ENCODE measurements around the gene FRS3. TPM values are rescaled to one million over a fixed set of nuclear protein-coding genes. Genes with fewer than 3 reads are reported as not detected.

FRS3 gene
- total RNA-seq, 6 donors from 2014 or later: 4.1 to 26.2 (median 6.8) TPM

DNA sequence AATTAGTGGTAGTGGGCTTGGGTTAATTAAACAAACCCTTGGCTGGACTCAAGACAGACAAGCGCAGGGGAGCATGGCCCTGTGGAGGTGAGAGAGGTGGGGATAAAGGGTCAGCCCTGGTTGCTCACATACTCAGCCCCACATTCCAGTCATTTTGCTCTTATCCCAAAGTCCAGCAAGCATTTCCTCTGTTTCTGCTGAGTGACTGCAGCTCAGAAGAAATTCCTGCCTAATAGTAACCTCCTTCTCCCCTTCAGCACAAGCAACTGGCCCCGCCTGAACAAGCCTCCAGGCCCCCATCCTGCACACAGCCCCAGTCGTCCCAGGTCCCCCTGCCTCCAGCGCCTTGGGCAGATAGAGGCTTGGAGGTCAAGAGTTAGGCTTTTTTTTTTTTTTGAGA is 40.7 kb downstream of the FRS3 start:
- WGBS, 2 donors: 87 to 94% methylated on average over 4 of the region's 4 CpGs
- Histone ChIP-seq H3K36me3 (no peaks in the 10 kb centered on the region), H3K9me3 (no peaks in the 10 kb centered on the region), H3K27me3 (no peaks in the 10 kb centered on the region), H3K27ac (no peak overlapping the region), H3K4me3 (no peak overlapping the region), H3K4me1 (peaks cover 6 to 19% (median 14%) of the 10 kb centered on the region in 4 donors)
- DNase-seq (no peak), ATAC-seq (ENCODE audit: low FRiP score in 2 of 2) (no peak)
- TF ChIP-seq, protein P1, sequence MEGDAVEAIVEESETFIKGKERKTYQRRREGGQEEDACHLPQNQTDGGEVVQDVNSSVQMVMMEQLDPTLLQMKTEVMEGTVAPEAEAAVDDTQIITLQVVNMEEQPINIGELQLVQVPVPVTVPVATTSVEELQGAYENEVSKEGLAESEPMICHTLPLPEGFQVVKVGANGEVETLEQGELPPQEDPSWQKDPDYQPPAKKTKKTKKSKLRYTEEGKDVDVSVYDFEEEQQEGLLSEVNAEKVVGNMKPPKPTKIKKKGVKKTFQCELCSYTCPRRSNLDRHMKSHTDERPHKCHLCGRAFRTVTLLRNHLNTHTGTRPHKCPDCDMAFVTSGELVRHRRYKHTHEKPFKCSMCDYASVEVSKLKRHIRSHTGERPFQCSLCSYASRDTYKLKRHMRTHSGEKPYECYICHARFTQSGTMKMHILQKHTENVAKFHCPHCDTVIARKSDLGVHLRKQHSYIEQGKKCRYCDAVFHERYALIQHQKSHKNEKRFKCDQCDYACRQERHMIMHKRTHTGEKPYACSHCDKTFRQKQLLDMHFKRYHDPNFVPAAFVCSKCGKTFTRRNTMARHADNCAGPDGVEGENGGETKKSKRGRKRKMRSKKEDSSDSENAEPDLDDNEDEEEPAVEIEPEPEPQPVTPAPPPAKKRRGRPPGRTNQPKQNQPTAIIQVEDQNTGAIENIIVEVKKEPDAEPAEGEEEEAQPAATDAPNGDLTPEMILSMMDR (IDR thresholded peaks at IDR 0.05): no peak
- TF ChIP-seq POLR2A (IDR thresholded peaks at IDR 0.05): no peak
- TF ChIP-seq POLR2AphosphoS5 (IDR thresholded peaks at IDR 0.05): no peak
- no peak for TF ChIP-seq EP300 (IDR thresholded peaks at IDR 0.05)

DNA sequence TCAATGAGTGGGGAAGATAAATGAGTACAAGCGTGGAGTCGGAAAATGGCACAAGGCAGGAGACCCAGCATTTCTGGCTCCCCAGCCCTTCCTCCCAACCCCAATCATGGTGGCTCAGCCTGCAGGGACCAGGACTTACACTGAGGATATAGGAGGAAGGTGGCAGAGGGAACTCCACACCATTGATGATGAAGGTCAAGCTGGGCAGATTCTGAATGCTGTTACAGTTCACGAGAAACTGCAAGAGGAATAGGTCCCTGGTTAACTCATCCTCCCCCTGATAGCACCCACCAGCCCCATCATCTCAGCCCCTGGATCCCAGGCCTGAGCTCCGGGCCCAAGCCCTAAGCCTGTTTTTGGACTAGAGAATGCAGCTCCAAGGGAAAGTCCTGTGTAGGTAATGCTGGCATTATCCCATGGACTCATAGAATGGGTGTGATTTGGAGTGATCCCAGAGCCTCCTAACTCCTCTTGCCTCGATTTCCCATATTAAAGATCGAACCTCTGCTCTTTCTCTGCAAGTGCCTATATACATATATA is 42.0 kb downstream of the FRS3 start:
- Histone ChIP-seq H3K27ac (no peak overlapping the region), H3K27me3 (no peaks in the 10 kb centered on the region), H3K4me3 (no peak overlapping the region), H3K36me3 (no peaks in the 10 kb centered on the region), H3K4me1 (peaks cover 19 to 33% (median 25%) of the 10 kb centered on the region in 4 donors), H3K9me3 (no peaks in the 10 kb centered on the region)
- ATAC-seq (ENCODE audit: low FRiP score in 2 of 2) (no peak), DNase-seq (no peak)
- TF ChIP-seq, protein P1 (IDR thresholded peaks at IDR 0.05): no peak
- WGBS, 2 donors: 93 to 94% methylated on average over 5 to 6 of the region's 6 CpGs

DNA sequence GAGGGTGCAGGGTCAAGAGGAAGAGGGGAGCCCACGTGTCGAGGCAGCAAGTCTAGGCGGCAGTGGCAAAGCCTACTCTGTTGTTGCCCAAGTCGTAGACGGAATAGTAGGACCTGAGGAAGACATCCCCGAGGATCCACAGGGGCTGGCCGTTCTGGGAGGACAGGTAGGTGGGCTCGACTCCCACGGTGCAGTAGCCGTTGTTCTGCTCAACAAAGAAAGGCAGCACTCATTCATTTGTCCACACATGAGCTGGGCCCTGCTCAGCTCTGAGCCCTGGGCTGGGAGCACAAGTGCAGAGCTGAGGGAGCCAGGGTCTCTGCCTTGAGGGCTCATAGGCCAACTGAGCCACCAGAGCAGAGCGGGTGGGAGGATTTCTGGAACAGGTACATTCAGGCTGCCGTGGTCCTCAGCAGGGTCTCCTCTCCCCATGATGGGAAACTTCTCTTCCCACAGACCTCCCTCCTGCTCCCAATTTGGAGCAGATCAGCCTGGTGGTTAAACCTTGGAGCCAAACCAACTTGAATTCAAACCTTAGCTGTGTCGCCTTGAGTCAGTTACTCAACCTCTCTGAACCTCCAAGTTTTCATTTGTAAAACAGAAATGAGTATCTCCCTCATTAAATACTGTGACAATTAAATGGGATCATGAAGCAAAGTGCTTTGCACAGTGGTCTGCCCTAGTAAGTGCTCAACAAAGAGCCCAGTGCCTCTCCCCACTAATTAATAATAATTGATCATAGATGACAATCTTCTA is 42.7 kb downstream of the FRS3 start:
- H3K9me3 ChIP-seq: no peaks in the 10 kb centered on the region
- no peak overlapping the region for H3K27ac ChIP-seq
- ATAC-seq (ENCODE audit: low FRiP score in 2 of 2) (no peak), DNase-seq (no peak)
- H3K4me3 ChIP-seq: peak overlapping the region in 1 of 4 donors; percentile 98
- peaks cover 24 to 37% (median 29%) of the 10 kb centered on the region in 4 donors for H3K4me1 ChIP-seq
- H3K27me3 ChIP-seq: no peaks in the 10 kb centered on the region
- 87 to 89% methylated on average over 11 to 13 of the region's 13 CpGs for WGBS, 2 donors
- TF ChIP-seq, protein P1 (IDR thresholded peaks at IDR 0.05): no peak
- TF ChIP-seq POLR2AphosphoS5 (IDR thresholded peaks at IDR 0.05) (no peak), POLR2A (IDR thresholded peaks at IDR 0.05) (no peak), EP300 (IDR thresholded peaks at IDR 0.05) (no peak)
- no peaks in the 10 kb centered on the region for H3K36me3 ChIP-seq

DNA sequence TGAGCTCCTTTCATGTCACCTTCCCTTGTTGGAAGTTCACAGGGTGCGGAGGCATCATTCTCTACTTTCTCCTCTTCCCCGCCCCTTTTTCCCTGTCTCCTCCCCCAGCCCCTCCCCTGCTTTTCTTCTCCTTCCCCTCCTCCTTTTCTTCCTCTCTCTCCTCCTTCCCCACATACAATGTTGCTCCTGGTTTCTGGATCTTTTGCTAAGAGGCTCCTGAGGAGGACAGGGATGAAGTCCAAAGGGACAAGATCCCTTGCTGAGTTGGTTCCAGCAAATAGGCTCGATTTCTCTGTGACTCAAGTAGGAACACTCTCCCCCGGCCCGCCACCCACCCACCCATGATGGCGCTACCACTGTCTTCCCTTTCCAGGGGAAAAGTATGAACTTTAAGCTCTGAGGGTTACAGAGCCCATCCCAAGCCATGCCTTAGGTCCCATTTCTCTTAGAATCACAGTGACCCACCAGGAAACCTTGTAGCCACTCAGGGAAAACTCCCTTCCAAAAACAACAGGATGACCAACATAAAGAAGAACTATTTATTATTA is 43.4 kb downstream of the FRS3 start:
- Histone ChIP-seq H3K4me3 (peak overlapping the region in 3 of 4 donors; percentile 89 to 98 (median 97)), H3K4me1 (peaks cover 25 to 39% (median 27%) of the 10 kb centered on the region in 4 donors), H3K27me3 (no peaks in the 10 kb centered on the region), H3K36me3 (peaks cover 0 to 2% (median 0%) of the 10 kb centered on the region in 4 donors), H3K27ac (peak overlapping the region in 1 of 4 donors; percentile 99), H3K9me3 (no peaks in the 10 kb centered on the region)
- ATAC-seq (ENCODE audit: low FRiP score in 2 of 2) (no peak), DNase-seq (no peak)
- WGBS, 2 donors: 67 to 76% methylated on average over 6 of the region's 6 CpGs
- TF ChIP-seq POLR2A (IDR thresholded peaks at IDR 0.05) (no peak), EP300 (IDR thresholded peaks at IDR 0.05) (no peak), POLR2AphosphoS5 (IDR thresholded peaks at IDR 0.05) (no peak)
- TF ChIP-seq, protein P1 (IDR thresholded peaks at IDR 0.05): no peak
